ENCODE measurements around the gene NOS3. TPM values are rescaled to one million over a fixed set of nuclear protein-coding genes. Genes with fewer than 3 reads are reported as not detected.
A peak's percentile ranks its signal among the peaks of the same experiment; 100 is the strongest.

NOS3 gene
- total and polyA plus RNA-seq, 9 of the 15 experiments (the other 6 are each of a cell fraction or from before 2014, with no cell fraction given) = 1.1 to 121 (median 23.6) TPM

DNA sequence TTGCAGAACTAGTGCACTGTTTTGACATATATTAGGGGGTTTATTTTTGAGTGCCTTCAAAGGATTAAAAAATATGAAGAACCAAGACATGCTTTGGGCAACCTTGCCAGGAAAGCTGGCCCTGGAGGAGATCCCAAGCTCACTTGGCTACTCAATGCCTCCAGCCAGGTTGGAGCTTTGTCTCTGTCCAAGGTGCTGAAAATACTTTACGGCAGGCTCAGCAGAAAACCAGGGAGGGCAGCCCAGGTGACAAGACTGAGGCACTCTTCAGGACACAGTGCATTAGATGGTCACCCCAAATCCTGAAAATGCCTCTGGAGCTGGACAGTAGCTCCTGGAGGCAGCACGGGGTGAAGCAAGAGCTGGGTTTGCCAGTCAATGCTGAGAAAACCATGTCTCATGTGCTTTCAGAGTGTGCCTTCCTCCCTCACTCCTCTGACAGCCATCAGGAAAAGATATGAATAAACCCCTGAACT lies 6.9 kb upstream of the NOS3 start (continued):
- TF ChIP-seq, protein P1, sequence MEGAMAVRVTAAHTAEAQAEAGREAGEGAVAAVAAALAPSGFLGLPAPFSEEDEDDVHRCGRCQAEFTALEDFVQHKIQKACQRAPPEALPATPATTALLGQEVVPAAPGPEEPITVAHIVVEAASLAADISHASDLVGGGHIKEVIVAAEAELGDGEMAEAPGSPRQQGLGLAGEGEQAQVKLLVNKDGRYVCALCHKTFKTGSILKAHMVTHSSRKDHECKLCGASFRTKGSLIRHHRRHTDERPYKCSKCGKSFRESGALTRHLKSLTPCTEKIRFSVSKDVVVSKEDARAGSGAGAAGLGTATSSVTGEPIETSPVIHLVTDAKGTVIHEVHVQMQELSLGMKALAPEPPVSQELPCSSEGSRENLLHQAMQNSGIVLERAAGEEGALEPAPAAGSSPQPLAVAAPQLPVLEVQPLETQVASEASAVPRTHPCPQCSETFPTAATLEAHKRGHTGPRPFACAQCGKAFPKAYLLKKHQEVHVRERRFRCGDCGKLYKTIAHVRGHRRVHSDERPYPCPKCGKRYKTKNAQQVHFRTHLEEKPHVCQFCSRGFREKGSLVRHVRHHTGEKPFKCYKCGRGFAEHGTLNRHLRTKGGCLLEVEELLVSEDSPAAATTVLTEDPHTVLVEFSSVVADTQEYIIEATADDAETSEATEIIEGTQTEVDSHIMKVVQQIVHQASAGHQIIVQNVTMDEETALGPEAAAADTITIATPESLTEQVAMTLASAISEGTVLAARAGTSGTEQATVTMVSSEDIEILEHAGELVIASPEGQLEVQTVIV (CRISPR knock-in tag; IDR thresholded peaks at IDR 0.05; ENCODE audit: borderline replicate concordance) = no peak; the same call in 1 of the 2 replicates
- TF ChIP-seq, protein P2, sequence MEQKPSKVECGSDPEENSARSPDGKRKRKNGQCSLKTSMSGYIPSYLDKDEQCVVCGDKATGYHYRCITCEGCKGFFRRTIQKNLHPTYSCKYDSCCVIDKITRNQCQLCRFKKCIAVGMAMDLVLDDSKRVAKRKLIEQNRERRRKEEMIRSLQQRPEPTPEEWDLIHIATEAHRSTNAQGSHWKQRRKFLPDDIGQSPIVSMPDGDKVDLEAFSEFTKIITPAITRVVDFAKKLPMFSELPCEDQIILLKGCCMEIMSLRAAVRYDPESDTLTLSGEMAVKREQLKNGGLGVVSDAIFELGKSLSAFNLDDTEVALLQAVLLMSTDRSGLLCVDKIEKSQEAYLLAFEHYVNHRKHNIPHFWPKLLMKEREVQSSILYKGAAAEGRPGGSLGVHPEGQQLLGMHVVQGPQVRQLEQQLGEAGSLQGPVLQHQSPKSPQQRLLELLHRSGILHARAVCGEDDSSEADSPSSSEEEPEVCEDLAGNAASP (IDR thresholded peaks at IDR 0.05) = no peak
- TF ChIP-seq RNF2 (IDR thresholded peaks at IDR 0.05) = no peak
- TF ChIP-seq, protein P3, sequence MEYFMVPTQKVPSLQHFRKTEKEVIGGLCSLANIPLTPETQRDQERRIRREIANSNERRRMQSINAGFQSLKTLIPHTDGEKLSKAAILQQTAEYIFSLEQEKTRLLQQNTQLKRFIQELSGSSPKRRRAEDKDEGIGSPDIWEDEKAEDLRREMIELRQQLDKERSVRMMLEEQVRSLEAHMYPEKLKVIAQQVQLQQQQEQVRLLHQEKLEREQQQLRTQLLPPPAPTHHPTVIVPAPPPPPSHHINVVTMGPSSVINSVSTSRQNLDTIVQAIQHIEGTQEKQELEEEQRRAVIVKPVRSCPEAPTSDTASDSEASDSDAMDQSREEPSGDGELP (CRISPR knock-in tag; IDR thresholded peaks at IDR 0.05; ENCODE audit: borderline replicate concordance) = peak; percentile 70
- no peak for TF ChIP-seq DACH1 (IDR thresholded peaks at IDR 0.05; ENCODE audit: partially characterized antibody)
- no peak for TF ChIP-seq MYC (IDR thresholded peaks at IDR 0.05; ENCODE audit: low read depth, low read length)
- no peak for TF ChIP-seq MYC (CRISPR knock-in tag; IDR thresholded peaks at IDR 0.05; ENCODE audit: borderline replicate concordance, low read depth)
- TF ChIP-seq HIVEP1 (CRISPR knock-in tag; IDR thresholded peaks at IDR 0.05) = no peak
- peak; percentile 69 for TF ChIP-seq ZNF316 (IDR thresholded peaks at IDR 0.05)
- TF ChIP-seq ZNF77 (CRISPR knock-in tag; IDR thresholded peaks at IDR 0.05) = no peak
- no peak for TF ChIP-seq STAT5B (CRISPR knock-in tag; IDR thresholded peaks at IDR 0.05)
- TF ChIP-seq ZNF778 (CRISPR knock-in tag; IDR thresholded peaks at IDR 0.05) = no peak
- TF ChIP-seq, protein P4, sequence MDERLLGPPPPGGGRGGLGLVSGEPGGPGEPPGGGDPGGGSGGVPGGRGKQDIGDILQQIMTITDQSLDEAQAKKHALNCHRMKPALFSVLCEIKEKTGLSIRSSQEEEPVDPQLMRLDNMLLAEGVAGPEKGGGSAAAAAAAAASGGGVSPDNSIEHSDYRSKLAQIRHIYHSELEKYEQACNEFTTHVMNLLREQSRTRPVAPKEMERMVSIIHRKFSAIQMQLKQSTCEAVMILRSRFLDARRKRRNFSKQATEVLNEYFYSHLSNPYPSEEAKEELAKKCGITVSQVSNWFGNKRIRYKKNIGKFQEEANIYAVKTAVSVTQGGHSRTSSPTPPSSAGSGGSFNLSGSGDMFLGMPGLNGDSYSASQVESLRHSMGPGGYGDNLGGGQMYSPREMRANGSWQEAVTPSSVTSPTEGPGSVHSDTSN (CRISPR knock-in tag; IDR thresholded peaks at IDR 0.05; ENCODE audit: low read depth) = no peak
- TF ChIP-seq, protein P4 (tag; conservative IDR thresholded peaks at IDR 0.05; ENCODE audit: low read depth) = no peak
- no peak for TF ChIP-seq RBM15 (IDR thresholded peaks at IDR 0.05; ENCODE audit: insufficient read depth, low read length)
- TF ChIP-seq, protein P5, sequence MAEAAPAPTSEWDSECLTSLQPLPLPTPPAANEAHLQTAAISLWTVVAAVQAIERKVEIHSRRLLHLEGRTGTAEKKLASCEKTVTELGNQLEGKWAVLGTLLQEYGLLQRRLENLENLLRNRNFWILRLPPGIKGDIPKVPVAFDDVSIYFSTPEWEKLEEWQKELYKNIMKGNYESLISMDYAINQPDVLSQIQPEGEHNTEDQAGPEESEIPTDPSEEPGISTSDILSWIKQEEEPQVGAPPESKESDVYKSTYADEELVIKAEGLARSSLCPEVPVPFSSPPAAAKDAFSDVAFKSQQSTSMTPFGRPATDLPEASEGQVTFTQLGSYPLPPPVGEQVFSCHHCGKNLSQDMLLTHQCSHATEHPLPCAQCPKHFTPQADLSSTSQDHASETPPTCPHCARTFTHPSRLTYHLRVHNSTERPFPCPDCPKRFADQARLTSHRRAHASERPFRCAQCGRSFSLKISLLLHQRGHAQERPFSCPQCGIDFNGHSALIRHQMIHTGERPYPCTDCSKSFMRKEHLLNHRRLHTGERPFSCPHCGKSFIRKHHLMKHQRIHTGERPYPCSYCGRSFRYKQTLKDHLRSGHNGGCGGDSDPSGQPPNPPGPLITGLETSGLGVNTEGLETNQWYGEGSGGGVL (CRISPR knock-in tag; IDR thresholded peaks at IDR 0.05) = no peak
- TF ChIP-seq MTF1 (CRISPR knock-in tag; IDR thresholded peaks at IDR 0.05; ENCODE audit: borderline replicate concordance) = no peak
- no peak for TF ChIP-seq MTA2 (IDR thresholded peaks at IDR 0.05; ENCODE audit: low read depth)

Measured in K562 (cell line).